OCI-LY1 (cell line): Measurements from ENCODE around the gene PLPP1.

ENCODE experiments used
- H2AFZ ChIP-seq: fragments of 200-600 bp; sonication (generic), shearing (Covaris generic); 2 replicates; pipeline ENCODE4 v1.6.0; 2014; ENCODE audit warnings: antibody characterized with exemption, mild to moderate bottlenecking, low read length
- H3F3A ChIP-seq: fragments of 200-600 bp; sonication (generic), shearing (Covaris generic); 2 replicates; pipeline ENCODE4 v1.6.0; 2014; ENCODE audit warnings: mild to moderate bottlenecking, antibody characterized with exemption, low read length, moderate library complexity; ENCODE audit not compliant: insufficient read depth
- H3K27ac ChIP-seq: fragments of 200-600 bp; sonication (generic); 2 replicates; pipeline ENCODE4 v1.5.1; 2014; ENCODE audit warnings: low read length, mixed run types, mild to moderate bottlenecking, low read depth; ENCODE audit not compliant: poor library complexity, severe bottlenecking
- H3K27me3 ChIP-seq: fragments of 200-600 bp; sonication (generic); 2 replicates; pipeline ENCODE4 v1.6.0; 2014; ENCODE audit warnings: antibody characterized with exemption, mild to moderate bottlenecking, low read length, moderate library complexity; ENCODE audit not compliant: insufficient read depth
- H3K36me3 ChIP-seq: fragments of 200-600 bp; sonication (generic); 2 replicates; pipeline ENCODE4 v1.6.1; 2014; ENCODE audit warnings: mild to moderate bottlenecking, antibody characterized with exemption, low read length, moderate library complexity, mixed read lengths; ENCODE audit not compliant: insufficient read depth
- H3K4me1 ChIP-seq: fragments of 200-600 bp; sonication (generic); 2 replicates; pipeline ENCODE4 v1.5.1; 2014; ENCODE audit warnings: mild to moderate bottlenecking, low read length, moderate library complexity; ENCODE audit not compliant: insufficient read depth, severe bottlenecking
- H3K4me2 ChIP-seq: fragments of 200-600 bp; sonication (generic), shearing (Covaris generic); 2 replicates; pipeline ENCODE4 v1.6.1; 2014; ENCODE audit warnings: low read length
- H3K4me3 ChIP-seq: fragments of 200-600 bp; sonication (generic); 2 replicates; pipeline ENCODE4 v1.5.1; 2014; ENCODE audit warnings: low read length, low read depth, mild to moderate bottlenecking, mixed read lengths; ENCODE audit not compliant: poor library complexity, severe bottlenecking
- H3K79me2 ChIP-seq: fragments of 200-600 bp; shearing (Covaris generic); 2 replicates; pipeline ENCODE4 v1.6.1; 2016; ENCODE audit warnings: mixed run types, low read length, mixed read lengths; ENCODE audit not compliant: insufficient read depth
- H3K9ac ChIP-seq: fragments of 200-600 bp; sonication (generic), shearing (Covaris generic); 2 replicates; pipeline ENCODE4 v1.6.1; 2014; ENCODE audit warnings: mild to moderate bottlenecking, low read length, mixed read lengths
- H3K9me2 ChIP-seq: fragments of 200-600 bp; sonication (generic), shearing (Covaris generic); 2 replicates; pipeline ENCODE4 v1.6.1; 2014; ENCODE audit warnings: low read depth, mild to moderate bottlenecking, low read length, mixed read lengths
- H3K9me3 ChIP-seq: fragments of 200-600 bp; shearing (Covaris generic); 2 replicates; pipeline ENCODE4 v1.6.1; 2014; ENCODE audit warnings: low read length, mixed read lengths
- H4K20me1 ChIP-seq: fragments of 200-600 bp; sonication (generic), shearing (Covaris generic); 2 replicates; pipeline ENCODE4 v1.6.0; 2016; ENCODE audit warnings: mild to moderate bottlenecking, low read length; ENCODE audit not compliant: insufficient read depth
- EZH2 ChIP-seq: fragments of 200-600 bp; sonication (generic), shearing (Covaris generic); IDR thresholded peaks from 2 replicates; pipeline ENCODE4 v1.8.0; 2017; ENCODE audit warnings: borderline replicate concordance, mixed run types, mild to moderate bottlenecking, antibody characterized with exemption, low read length, moderate library complexity, mixed read lengths
- TF ChIP-seq, protein P1 (sequence below): fragments of 200-600 bp; sonication (generic), shearing (Covaris generic); IDR thresholded peaks from 2 replicates; pipeline ENCODE4 v1.5.1; 2017; ENCODE audit warnings: mild to moderate bottlenecking, antibody characterized with exemption, low read length, moderate library complexity, mixed read lengths

PLPP1 gene

DNA sequence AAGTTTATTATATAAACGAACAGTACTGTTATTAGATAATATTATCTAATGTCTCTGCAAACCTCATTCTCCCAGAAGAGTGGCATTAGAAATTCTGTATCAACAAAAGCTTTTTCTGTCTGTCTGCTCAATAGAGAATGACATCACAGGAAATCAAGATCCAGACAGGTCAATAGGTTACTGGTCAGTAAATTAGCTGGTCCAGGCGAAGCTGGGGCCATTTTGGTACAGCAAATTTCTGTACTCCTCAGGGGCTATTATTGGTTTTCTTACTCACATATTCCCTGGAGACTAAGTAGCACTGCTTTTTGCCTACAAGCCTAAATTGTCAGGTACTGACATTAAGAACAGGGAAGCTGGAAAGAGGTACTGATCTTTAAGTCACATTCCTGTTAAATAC, 80.5 kb downstream of the PLPP1 start:
- Histone ChIP-seq H3K4me2 (no peak overlapping the region), H3K9me3 (no peaks in the 10 kb centered on the region), H3K79me2 (no peaks in the 10 kb centered on the region), H3K4me1 (no peaks in the 10 kb centered on the region), H4K20me1 (no peaks in the 10 kb centered on the region), H3K36me3 (no peaks in the 10 kb centered on the region), H3K9ac (no peak overlapping the region), H2AFZ (no peak overlapping the region), H3K27me3 (no peaks in the 10 kb centered on the region), H3K27ac (no peak overlapping the region), H3F3A (no peaks in the 10 kb centered on the region), H3K9me2 (no peaks in the 10 kb centered on the region), H3K4me3 (no peak overlapping the region)
- TF ChIP-seq, protein P1, sequence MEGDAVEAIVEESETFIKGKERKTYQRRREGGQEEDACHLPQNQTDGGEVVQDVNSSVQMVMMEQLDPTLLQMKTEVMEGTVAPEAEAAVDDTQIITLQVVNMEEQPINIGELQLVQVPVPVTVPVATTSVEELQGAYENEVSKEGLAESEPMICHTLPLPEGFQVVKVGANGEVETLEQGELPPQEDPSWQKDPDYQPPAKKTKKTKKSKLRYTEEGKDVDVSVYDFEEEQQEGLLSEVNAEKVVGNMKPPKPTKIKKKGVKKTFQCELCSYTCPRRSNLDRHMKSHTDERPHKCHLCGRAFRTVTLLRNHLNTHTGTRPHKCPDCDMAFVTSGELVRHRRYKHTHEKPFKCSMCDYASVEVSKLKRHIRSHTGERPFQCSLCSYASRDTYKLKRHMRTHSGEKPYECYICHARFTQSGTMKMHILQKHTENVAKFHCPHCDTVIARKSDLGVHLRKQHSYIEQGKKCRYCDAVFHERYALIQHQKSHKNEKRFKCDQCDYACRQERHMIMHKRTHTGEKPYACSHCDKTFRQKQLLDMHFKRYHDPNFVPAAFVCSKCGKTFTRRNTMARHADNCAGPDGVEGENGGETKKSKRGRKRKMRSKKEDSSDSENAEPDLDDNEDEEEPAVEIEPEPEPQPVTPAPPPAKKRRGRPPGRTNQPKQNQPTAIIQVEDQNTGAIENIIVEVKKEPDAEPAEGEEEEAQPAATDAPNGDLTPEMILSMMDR, result no peak
- TF ChIP-seq EZH2, result no peak

DNA sequence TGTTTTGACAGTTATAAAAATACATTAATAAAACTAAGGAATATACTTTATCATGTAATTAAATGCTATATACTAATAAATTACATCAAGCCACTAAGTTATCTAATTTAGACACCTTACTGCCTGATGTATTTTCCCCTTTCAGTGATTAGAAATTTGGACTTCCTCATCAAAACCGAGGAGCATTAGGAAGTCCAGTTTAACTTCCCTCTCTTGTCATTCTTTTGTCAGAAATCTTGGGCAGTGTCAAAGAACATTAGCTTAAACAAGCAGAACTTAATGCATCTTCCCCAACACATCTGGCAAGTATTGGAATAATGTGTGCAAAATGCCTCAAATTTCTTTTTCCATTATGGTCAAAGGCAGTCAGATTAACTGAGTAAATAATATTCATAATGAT, 81.6 kb downstream of the PLPP1 start:
- no peaks in the 10 kb centered on the region for H3K36me3 ChIP-seq
- H3K79me2 ChIP-seq, result no peaks in the 10 kb centered on the region
- no peak overlapping the region for H2AFZ ChIP-seq
- TF ChIP-seq EZH2, result no peak
- TF ChIP-seq, protein P1, result no peak
- H3K27ac ChIP-seq, result no peak overlapping the region
- H3K4me1 ChIP-seq, result no peaks in the 10 kb centered on the region
- no peaks in the 10 kb centered on the region for H4K20me1 ChIP-seq
- no peaks in the 10 kb centered on the region for H3K9me2 ChIP-seq
- no peak overlapping the region for H3K4me3 ChIP-seq
- no peak overlapping the region for H3K4me2 ChIP-seq
- H3K27me3 ChIP-seq, result no peaks in the 10 kb centered on the region
- no peak overlapping the region for H3K9ac ChIP-seq
- H3F3A ChIP-seq, result no peaks in the 10 kb centered on the region
- H3K9me3 ChIP-seq, result no peaks in the 10 kb centered on the region

DNA sequence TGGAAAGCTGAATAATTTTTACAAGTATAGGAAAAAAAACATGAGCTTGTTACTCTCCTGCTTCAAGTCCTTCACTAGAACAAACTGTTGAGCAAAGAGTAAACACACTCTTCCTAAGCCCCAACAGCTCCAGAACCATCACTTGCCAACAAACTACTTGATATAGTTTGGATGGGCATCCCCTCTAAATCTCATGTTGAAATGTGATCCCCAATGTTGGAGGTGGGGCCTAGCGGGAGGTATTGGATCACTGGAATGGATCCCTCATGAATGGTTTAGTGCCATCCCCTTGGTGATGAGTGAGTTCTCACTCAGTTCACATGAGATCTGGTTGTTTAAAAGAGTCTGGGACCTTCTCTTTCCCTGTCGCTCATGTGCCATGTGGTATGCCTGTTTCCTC, 82.8 kb downstream of the PLPP1 start:
- Histone ChIP-seq H3K36me3 (no peaks in the 10 kb centered on the region), H3K9ac (no peak overlapping the region), H3K4me3 (no peak overlapping the region), H2AFZ (no peak overlapping the region), H3K79me2 (no peaks in the 10 kb centered on the region), H3K4me1 (no peaks in the 10 kb centered on the region), H3K27me3 (no peaks in the 10 kb centered on the region), H3K9me2 (no peaks in the 10 kb centered on the region), H3F3A (no peaks in the 10 kb centered on the region), H3K27ac (no peak overlapping the region), H4K20me1 (no peaks in the 10 kb centered on the region), H3K4me2 (no peak overlapping the region), H3K9me3 (no peaks in the 10 kb centered on the region)
- no peak for TF ChIP-seq EZH2
- TF ChIP-seq, protein P1, result no peak
